Right cardiac atrium (tissue), 5 donors: Measurements from ENCODE around the gene LMX1B. TPM values are rescaled to one million over a fixed set of nuclear protein-coding genes. Genes with fewer than 3 reads are reported as not detected.
"Not testable (repeated sequence)": the region's sequence is repeated elsewhere in the genome, so short reads cannot be mapped to it uniquely, and the experiment has no call there.

Experiments
- ATAC-seq, 2 donors: fragments of 200-7000 bp; cut with Tn5 transposase; one replicate each; pipeline versions ENCODE4 v1.8.0 to v1.9.1; 2020; ENCODE audit warnings: moderate library complexity in 2 of 2, mild to moderate bottlenecking in 1 of 2
- DNase-seq, 3 donors: peaks; one replicate each; pipeline ENCODE4 v3.0.0-alpha.2; 2020
- H3K27ac ChIP-seq: one replicate; pipeline ENCODE4 v1.5.1; 2013; ENCODE audit warnings: mild to moderate bottlenecking, low read length, control low read depth, moderate library complexity
- H3K27me3 ChIP-seq: one replicate; pipeline ENCODE4 v1.6.1; 2013; ENCODE audit not compliant: control insufficient read depth, insufficient read depth
- H3K4me1 ChIP-seq: one replicate; pipeline ENCODE4 v1.6.1; 2013; ENCODE audit warnings: low read length; ENCODE audit not compliant: control insufficient read depth, insufficient read depth
- H3K4me3 ChIP-seq: one replicate; pipeline ENCODE4 v1.5.1; 2013; ENCODE audit warnings: low read length, control low read depth
- H3K9me3 ChIP-seq: one replicate; pipeline ENCODE4 v1.6.1; 2013; ENCODE audit warnings: low read length; ENCODE audit not compliant: control insufficient read depth
- WGBS: extraction: QIAGEN DNeasy Blood & Tissue Kit; methylation state at CpG from one replicate; pipeline ENCODE4 v1.1.7; 2013; 5-methylcytosine and 5-hydroxymethylcytosine counted together
- intact Hi-C, 4 donors: fragments of 100-400 bp; cut with DNase I; formaldehyde crosslinking; loops; one replicate each; pipeline versions ENCODE4 v1.11.0 to v1.14.0; 2022 to 2023
- polyA plus RNA-seq: library from polyadenylated mRNA; stranded (reverse); fragments of 200-250 nt; gene quantifications from one replicate; pipeline ENCODE4 v1.2.3, GENCODE V29; 2013
- total RNA-seq, 4 donors: library from RNA; stranded (reverse); fragmentation: NEBNext Ultra II Directional; extraction: Animal tissue kit (Norgen Biotek cat#: 25700); gene quantifications; one replicate each; pipeline ENCODE4 v1.2.1, GENCODE V29; 2021
- donor health status: healthy with polysubstance abuse.
- donor health status: DM: no; HTN: yes; CAD: no.
- donor health status: DM: no; HTN: no; CAD: no.
- donor health status: DM: no; HTN: yes; CAD: no; lungs with severe emphysema.
- donor health status: DM: yes; HTN: yes; CAD: no.

Gene LMX1B
- total and polyA plus RNA-seq, 5 donors = 0.81 to 3.6 (median 1.7) TPM

DNA sequence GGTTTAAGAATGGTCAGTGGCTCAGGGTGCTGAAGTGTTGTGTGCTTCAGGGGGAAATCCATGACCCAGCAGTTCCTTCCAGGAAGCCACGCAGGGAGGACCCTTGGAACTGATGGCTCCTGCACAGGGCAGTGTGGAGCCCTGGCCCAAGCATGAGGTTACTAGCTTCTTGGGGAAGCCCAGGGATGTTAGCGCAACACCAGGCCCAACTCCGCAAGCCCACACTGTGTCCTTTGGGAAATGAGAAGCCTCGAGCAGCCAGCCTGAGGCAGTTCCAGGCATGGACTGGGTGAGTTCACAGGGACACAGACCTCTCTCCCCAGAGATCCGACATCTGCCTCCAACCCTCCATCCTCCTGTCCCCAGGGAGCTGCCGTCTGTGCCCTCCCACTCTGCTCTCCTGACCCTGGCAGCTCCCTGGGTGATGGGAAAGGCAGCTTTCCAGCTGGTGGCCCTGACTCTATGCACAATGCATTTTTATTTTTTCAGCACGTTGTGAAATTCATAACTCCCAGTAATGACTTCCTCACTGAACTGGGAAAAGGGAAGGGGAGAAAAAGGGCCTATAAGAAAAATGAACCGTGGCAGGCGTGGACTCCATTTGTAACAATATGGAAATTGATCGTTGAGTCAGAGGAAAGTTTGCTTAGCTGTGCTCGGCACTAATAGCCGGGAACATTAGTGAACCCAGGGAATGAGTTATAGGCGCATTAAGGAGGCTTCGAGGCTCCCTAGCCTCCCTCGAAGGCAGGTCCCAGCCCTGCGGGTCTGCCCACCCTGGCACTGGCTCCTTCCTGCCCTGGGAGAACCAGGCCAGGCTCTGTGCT, 34.1 kb downstream of the LMX1B start:
- Histone ChIP-seq H3K27ac (no peak overlapping the region), H3K4me1 (no peaks in the 10 kb centered on the region), H3K4me3 (no peak overlapping the region), H3K27me3 (no peaks in the 10 kb centered on the region), H3K9me3 (no peaks in the 10 kb centered on the region)
- ATAC-seq (peak; percentile 47 to 69), DNase-seq (peak in 2 of 3 donors; percentile 64 to 71)
- intact Hi-C loops = no loop called here
- 65% methylated on average over 16 of the region's 16 CpGs for WGBS

DNA sequence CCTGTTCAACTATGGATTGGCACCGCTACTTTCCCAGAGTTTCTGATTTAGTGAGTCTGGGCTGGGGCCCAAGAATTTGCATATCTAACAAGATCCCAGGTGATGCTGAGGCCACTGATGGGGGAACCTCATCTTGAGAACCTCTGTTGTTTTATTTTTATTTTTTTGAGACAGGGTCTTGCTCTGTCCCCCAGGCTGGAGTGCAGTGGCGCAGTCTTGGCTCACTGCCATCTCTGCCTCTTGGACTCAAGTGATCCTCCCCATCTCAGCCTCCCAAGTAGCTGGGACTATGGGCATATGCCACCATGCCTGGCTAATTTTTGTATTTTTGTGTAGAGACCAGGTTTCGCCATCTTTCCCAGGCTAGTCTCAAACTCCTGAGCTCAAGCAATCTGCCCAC, 35.7 kb downstream of the LMX1B start:
- intact Hi-C loops = no loop called here
- no peak overlapping the region for H3K27ac ChIP-seq
- H3K9me3 ChIP-seq = no peaks in the 10 kb centered on the region
- no peak for ATAC-seq
- H3K4me1 ChIP-seq = no peaks in the 10 kb centered on the region
- H3K4me3 ChIP-seq = no peak overlapping the region
- no peaks in the 10 kb centered on the region for H3K27me3 ChIP-seq
- WGBS = 86% methylated on average over 3 of the region's 3 CpGs
- DNase-seq = peak in 1 of 3 donors; percentile 57

DNA sequence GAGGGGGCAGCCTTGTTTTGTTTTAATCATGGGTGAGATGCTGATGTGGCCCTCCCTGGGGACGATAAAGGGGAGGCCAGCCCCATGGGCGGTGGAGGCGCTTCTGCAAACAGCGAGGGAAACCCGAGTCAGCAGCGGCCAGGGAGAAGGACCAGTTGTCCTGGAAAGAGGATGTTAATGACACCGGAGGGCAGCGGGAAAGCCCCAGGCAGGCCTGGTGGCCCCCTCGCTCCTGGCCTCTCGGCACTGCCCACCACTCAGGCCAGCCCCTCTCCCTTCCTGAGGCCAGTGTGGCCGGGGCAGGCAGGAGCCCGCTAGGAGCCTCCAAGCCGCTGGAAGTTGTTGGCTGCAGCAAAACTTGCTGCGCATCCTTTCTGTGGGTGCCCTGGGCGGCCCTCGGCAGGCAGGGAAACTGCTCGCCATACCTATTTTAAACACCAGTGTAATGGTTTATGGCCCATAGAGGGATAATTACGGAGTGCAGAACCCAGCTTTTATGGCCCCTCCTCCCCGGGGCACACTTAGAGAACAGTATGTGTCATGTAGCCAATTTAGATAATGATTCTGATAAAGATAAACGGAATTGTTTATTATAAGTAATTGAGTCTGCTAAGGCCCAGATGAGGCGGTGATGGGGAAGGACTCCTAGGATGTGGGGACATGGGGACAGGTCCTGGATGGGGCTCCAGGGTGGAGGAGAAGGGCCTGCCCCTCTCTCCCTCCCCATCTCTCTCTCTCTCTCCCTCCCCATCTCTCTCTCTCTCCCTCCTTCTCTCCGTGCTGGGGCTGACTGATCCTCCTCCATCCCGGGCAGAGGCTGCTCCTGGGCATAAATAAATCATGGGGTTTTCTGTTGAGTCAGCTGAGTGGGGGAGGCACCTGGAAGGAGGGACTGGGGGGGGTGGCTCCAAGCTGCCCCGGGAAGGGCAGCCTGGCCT, 36.9 kb downstream of the LMX1B start:
- Histone ChIP-seq H3K9me3 (no peaks in the 10 kb centered on the region), H3K27me3 (no peaks in the 10 kb centered on the region), H3K4me1 (no peaks in the 10 kb centered on the region), H3K27ac (no peak overlapping the region), H3K4me3 (no peak overlapping the region)
- DNase-seq (peak in 1 of 3 donors; percentile 6), ATAC-seq (no peak)
- WGBS = 52% methylated on average over 24 of the region's 24 CpGs
- intact Hi-C loops = no loop called here

DNA sequence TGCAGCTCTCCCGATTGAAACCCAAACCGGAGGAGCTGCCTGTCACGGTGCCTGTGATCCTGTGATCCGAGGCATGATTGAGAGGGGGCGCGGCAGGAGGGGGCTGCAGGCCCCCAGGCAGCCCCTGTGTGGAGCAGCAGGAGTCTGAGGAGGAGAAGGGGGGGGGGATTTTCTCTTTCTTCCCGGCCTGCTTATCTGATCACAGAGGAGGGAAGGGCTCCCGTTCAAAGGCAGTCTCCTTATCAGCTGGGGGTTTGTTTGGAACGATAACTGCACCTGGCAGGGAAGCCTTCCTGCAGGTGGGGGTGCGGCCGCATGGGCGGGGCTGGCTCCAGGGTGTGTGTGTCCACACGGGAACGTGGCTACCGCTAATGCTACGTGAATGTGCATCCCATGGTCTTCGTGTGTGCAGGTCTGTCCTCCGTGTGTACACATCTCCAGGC, 38.4 kb downstream of the LMX1B start:
- 33% methylated on average over 18 of the region's 18 CpGs for WGBS
- intact Hi-C loops = no loop called here
- ATAC-seq = no peak

DNA sequence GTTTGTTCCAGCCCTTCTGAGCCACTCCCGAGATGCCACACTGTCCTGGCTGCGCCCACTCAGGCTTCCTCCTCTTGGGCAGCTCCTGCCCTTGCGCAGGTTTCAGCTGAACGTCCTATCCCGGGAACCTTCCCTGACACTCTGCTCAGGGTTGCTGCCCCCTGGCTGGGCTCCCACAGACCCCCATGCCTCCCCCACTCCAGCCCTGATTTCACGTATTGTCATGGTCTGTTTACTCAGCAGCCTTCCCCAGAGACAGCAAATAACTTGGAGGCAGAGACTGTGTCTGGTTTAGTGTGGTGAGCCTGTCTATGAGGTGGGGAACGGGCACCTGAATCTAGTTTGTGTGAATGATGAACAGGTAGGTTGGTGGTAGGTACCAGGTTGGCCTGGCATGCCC, 40.4 kb downstream of the LMX1B start:
- Histone ChIP-seq H3K27me3 (no peaks in the 10 kb centered on the region), H3K4me3 (no peak overlapping the region), H3K9me3 (no peaks in the 10 kb centered on the region), H3K27ac (no peak overlapping the region), H3K4me1 (no peaks in the 10 kb centered on the region)
- DNase-seq (no peak), ATAC-seq (no peak)
- intact Hi-C loops = no loop called here
- WGBS = 86% methylated on average over 7 of the region's 7 CpGs

More for the DNA sequence above, 38.4 kb downstream of the LMX1B start:
- Histone ChIP-seq H3K27me3 (no peaks in the 10 kb centered on the region), H3K27ac (no peak overlapping the region), H3K4me1 (no peaks in the 10 kb centered on the region), H3K4me3 (no peak overlapping the region), H3K9me3 (no peaks in the 10 kb centered on the region)
- DNase-seq = no peak

DNA sequence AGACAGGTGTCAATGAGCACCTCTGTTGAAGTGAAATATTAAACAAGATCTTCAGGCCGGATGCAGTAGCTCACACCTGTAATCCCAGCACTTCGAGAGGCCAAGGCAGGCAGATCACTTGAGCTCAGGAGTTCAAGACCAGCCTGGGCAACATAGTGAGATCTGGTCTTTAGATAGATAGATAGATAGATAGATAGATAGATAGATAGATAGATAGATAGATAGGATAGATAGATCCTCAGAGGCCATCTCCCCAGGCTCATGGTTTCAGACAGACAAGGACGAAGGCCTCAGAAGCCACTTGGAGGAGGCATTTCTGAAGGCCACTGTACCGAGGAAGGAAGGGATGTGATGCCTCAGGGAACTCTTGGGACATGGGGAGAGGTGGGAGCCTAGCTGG, 42.5 kb downstream of the LMX1B start:
- intact Hi-C loops, DNase-seq, H3K4me1 ChIP-seq, H3K9me3 ChIP-seq, ATAC-seq, H3K27ac ChIP-seq, H3K4me3 ChIP-seq, H3K27me3 ChIP-seq: not testable (repeated sequence)
- WGBS = 80% methylated on average over 4 of the region's 4 CpGs

DNA sequence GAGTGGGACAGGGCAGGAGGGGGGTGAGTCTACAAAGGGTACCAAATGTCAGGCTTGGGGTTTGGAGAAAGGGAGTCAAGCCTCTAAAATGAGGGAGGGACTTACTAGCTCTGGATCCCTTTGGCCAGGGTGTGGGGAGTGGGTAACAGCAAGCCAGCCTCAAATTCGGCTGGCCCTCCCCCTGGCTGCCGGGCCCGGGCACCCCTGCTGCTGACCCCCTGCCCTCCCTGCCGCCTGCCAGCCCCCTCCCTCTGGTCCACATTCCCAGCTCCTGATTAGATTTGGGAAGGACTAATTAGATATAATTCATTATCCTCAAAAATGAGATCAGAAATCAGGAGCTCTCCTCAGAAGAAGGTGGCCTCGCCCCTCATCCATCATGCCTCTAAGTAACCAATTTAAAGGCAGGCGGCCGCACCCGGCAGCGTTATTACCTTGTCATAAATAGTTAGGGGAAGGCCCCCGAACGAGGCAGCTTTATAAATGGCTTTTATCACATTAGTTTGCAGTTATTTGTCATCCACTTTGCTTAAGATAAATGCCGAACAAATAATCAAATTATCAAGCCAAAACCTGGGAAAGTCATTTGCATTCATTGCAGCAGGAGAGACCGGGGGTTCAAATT, 44.6 kb downstream of the LMX1B start:
- WGBS = 84% methylated on average over 13 of the region's 13 CpGs
- no peak overlapping the region for H3K4me3 ChIP-seq
- H3K27me3 ChIP-seq = no peaks in the 10 kb centered on the region
- ATAC-seq (no peak), DNase-seq (peak in 1 of 3 donors; percentile 47)
- peaks cover 4% of the 10 kb centered on the region for H3K4me1 ChIP-seq
- intact Hi-C loops = no loop called here
- H3K9me3 ChIP-seq = no peaks in the 10 kb centered on the region
- no peak overlapping the region for H3K27ac ChIP-seq

DNA sequence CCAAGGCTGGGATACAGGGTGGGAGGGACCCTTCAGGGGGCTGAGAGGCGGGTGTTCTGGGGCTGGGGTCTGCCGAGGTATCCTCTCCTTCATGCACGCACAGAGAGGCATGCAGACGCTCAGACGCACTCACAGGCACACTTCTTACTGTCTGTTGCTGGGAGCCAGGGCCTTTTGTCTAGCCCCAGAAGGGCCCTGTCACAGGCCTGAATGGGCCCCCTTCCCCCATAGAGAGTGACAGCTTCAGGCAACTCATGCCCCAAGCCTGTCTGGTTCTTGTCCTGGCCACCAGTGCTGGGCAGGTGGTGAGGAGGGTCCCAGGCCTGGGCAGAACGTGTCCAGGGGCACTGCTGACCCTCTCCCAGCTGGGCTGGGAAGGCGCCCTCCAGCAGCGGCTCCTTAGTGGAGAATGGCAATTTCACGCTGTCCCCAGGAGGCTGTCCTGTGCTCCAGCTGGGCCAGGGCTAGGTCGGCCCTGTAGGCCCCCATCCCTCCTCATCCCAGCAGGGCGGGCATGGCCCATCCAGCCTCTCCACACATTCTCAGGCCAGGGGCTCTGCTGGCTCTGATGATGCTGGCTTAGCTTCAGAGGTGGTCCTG, 45.3 kb downstream of the LMX1B start:
- H3K27ac ChIP-seq = no peak overlapping the region
- H3K4me3 ChIP-seq = no peak overlapping the region
- peak in 1 of 3 donors; percentile 36 for DNase-seq
- intact Hi-C loops = no loop called here
- H3K4me1 ChIP-seq = peaks cover 5% of the 10 kb centered on the region
- H3K27me3 ChIP-seq = no peaks in the 10 kb centered on the region
- ATAC-seq = no peak
- WGBS = 87% methylated on average over 11 of the region's 11 CpGs
- H3K9me3 ChIP-seq = no peaks in the 10 kb centered on the region

DNA sequence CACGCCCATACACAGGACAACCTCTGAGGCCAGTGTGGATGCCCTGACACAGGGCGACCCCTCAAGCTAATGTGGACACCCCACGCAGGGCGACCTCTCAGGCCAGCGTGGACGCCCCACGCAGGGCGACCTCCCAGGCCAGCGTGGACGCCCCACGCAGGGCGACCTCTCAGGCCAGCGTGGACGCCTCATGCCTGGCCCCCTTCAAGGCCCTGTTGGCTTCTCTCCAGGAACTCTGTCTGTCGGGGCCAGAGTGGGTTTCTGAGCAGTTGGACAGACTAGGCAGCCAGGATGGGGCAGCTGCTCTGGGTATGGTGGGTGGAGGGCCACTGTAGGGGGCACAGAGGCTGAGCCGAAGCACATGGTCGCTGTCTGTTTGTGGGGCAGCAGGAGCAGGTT, 47.4 kb downstream of the LMX1B start:
- no peaks in the 10 kb centered on the region for H3K27me3 ChIP-seq
- H3K4me3 ChIP-seq = no peak overlapping the region

DNA sequence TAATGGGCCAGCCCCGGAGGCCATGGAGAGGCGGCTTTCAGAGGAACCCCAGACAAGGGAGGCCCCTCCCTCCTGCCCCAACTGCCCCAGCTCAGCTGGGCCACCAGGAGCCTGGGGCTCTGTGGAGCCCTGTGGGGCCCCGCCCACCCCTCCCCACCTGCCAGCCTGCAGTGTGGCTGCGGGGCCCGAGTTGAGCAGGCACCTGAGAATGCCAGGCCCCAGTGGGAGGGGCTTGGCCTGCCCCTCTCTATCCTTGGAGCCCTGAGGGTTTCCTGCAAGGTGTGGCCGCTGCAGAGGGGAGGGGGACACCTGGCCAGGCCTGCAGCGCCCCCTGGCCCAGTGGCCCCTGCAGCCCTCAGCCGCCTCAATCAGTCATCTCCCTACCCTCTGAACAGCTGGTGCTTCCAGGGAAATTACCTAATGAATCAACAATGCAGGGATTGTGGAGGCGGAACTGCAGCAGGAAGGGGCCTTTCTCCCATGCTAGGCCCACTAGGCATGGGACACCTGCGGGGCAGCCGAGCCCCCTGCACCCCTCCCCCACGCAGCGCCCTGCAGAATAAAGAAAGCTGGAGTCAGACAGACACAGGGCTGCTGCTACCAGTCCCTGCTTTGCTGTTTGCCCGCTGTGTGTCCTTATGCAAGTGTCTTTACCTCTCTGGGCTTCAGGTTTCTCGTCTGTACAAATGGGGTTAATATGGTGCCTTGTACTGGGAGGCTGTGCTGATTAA, 48.0 kb downstream of the LMX1B start:
- ATAC-seq = no peak
- no peak overlapping the region for H3K4me3 ChIP-seq

More for the DNA sequence above, 47.4 kb downstream of the LMX1B start:
- H3K4me1 ChIP-seq = peaks cover 7% of the 10 kb centered on the region
- intact Hi-C loops = no loop called here
- DNase-seq (no peak), ATAC-seq (no peak)
- no peaks in the 10 kb centered on the region for H3K9me3 ChIP-seq
- 88% methylated on average over 17 of the region's 17 CpGs for WGBS
- H3K27ac ChIP-seq = no peak overlapping the region

More for the DNA sequence above, 48.0 kb downstream of the LMX1B start:
- no peak overlapping the region for H3K27ac ChIP-seq
- intact Hi-C loops = no loop called here
- H3K27me3 ChIP-seq = no peaks in the 10 kb centered on the region
- 51% methylated on average over 15 of the region's 15 CpGs for WGBS
- DNase-seq = no peak
- no peaks in the 10 kb centered on the region for H3K9me3 ChIP-seq
- H3K4me1 ChIP-seq = peaks cover 7% of the 10 kb centered on the region
